HEK293T (cell line): ENCODE results near the gene LDHAL6B.
A peak's percentile ranks its signal among the peaks of the same experiment; 100 is the strongest.

Experiments
- CTCF ChIA-PET: fragments of 350-600 bp; formaldehyde crosslinking; extraction: SDS; loops from one replicate; lab custom pipeline; 2021; ENCODE audit warnings: antibody characterized with exemption, inconsistent platforms; lab: Yijun Ruan, JAX
- POLR2A ChIA-PET: fragments of 350-600 bp; formaldehyde crosslinking; extraction: SDS; loops from one replicate; lab custom pipeline; 2020; ENCODE audit warnings: antibody characterized with exemption, inconsistent platforms; lab: Yijun Ruan, JAX
- DNase-seq: peaks from one replicate; pipeline ENCODE4 v3.0.0; 2012; ENCODE audit warnings: mixed read lengths; ENCODE audit errors: extremely low spot score
- ARNT ChIP-seq: fragments of 450-650 bp; IDR thresholded peaks from 2 replicates; pipeline ENCODE4 v1.6.1; 2017; ENCODE audit warnings: mild to moderate bottlenecking
- BHLHE40 ChIP-seq: fragments of 450-650 bp; IDR thresholded peaks from 2 replicates; pipeline ENCODE4 v1.6.1; 2016; ENCODE audit warnings: mild to moderate bottlenecking, moderate library complexity, borderline replicate concordance
- CTBP1 ChIP-seq: fragments of 450-650 bp; IDR thresholded peaks from 2 replicates; pipeline ENCODE4 v1.6.1; 2016; ENCODE audit warnings: borderline replicate concordance
- ELF4 ChIP-seq: fragments of 450-650 bp; IDR thresholded peaks from 2 replicates; pipeline ENCODE4 v1.6.1; 2017; ENCODE audit warnings: antibody characterized with exemption
- FOXA1 ChIP-seq: fragments of 450-650 bp; IDR thresholded peaks from 2 replicates; pipeline ENCODE4 v1.6.1; 2016; ENCODE audit warnings: mild to moderate bottlenecking
- FOXK2 ChIP-seq: fragments of 450-650 bp; IDR thresholded peaks from 2 replicates; pipeline ENCODE4 v1.6.1; 2016; ENCODE audit warnings: mild to moderate bottlenecking
- FOXM1 ChIP-seq: fragments of 450-650 bp; IDR thresholded peaks from 2 replicates; pipeline ENCODE4 v1.6.1; 2017; ENCODE audit warnings: mild to moderate bottlenecking, borderline replicate concordance
- HDGF ChIP-seq: fragments of 450-650 bp; IDR thresholded peaks from 2 replicates; pipeline ENCODE4 v1.6.1; 2017; ENCODE audit warnings: antibody characterized with exemption, borderline replicate concordance
- L3MBTL2 ChIP-seq: fragments of 450-650 bp; conservative IDR thresholded peaks from 2 replicates; pipeline ENCODE4 v1.6.1; 2016; ENCODE audit warnings: mild to moderate bottlenecking
- LEF1 ChIP-seq: fragments of 450-650 bp; IDR thresholded peaks from 2 replicates; pipeline ENCODE4 v1.6.1; 2017; ENCODE audit warnings: mild to moderate bottlenecking, borderline replicate concordance
- NFRKB ChIP-seq: fragments of 450-650 bp; IDR thresholded peaks from 2 replicates; pipeline ENCODE4 v1.6.1; 2016; ENCODE audit warnings: mild to moderate bottlenecking, moderate library complexity
- PKNOX1 ChIP-seq: fragments of 450-650 bp; IDR thresholded peaks from 2 replicates; pipeline ENCODE4 v1.6.1; 2016
- SP1 ChIP-seq: fragments of 450-650 bp; IDR thresholded peaks from 2 replicates; pipeline ENCODE4 v1.6.1; 2017
- SUZ12 ChIP-seq: fragments of 450-650 bp; IDR thresholded peaks from 2 replicates; pipeline ENCODE4 v1.6.1; 2016; ENCODE audit warnings: mild to moderate bottlenecking
- TARDBP ChIP-seq: fragments of 450-650 bp; IDR thresholded peaks from 2 replicates; pipeline ENCODE4 v1.6.1; 2016
- ZNF384 ChIP-seq: fragments of 450-650 bp; IDR thresholded peaks from 2 replicates; pipeline ENCODE4 v1.6.1; 2016

Gene LDHAL6B

GRCh38 chr15:59244337-59244736, 37.7 kb downstream of the LDHAL6B start:
- no peak for TF ChIP-seq SP1
- no peak for TF ChIP-seq BHLHE40
- TF ChIP-seq PKNOX1, result no peak
- TF ChIP-seq HDGF, result no peak
- TF ChIP-seq TARDBP, result no peak
- TF ChIP-seq LEF1, result no peak
- no peak for TF ChIP-seq FOXK2
- no peak for TF ChIP-seq ZNF384
- no peak for TF ChIP-seq ARNT
- no peak for TF ChIP-seq FOXA1
- no peak for TF ChIP-seq ELF4
- TF ChIP-seq NFRKB, result no peak
- ChIA-PET CTCF (interaction anchor here (0.6 kb wide), 1 partner anchor 292 kb away, joined by 3 read pairs; no protein-coding TSS in a partner anchor), POLR2A (no interaction called here)
- DNase-seq, result no peak

GRCh38 chr15:59245559-59245958, 38.9 kb downstream of the LDHAL6B start:
- no peak for DNase-seq
- ChIA-PET CTCF (no interaction called here), POLR2A (no interaction called here)
- no peak for TF ChIP-seq ELF4
- no peak for TF ChIP-seq L3MBTL2
- no peak for TF ChIP-seq HDGF
- TF ChIP-seq ARNT, result no peak
- TF ChIP-seq FOXA1, result no peak
- no peak for TF ChIP-seq SP1
- no peak for TF ChIP-seq FOXM1
- no peak for TF ChIP-seq NFRKB
- no peak for TF ChIP-seq SUZ12
- no peak for TF ChIP-seq PKNOX1

- POLR2A ChIA-PET, result no interaction called here
- no peak for TF ChIP-seq PKNOX1
- no peak for TF ChIP-seq LEF1
- TF ChIP-seq ZNF384, result no peak
- TF ChIP-seq ELF4, result no peak
- TF ChIP-seq SUZ12, result no peak
- no peak for TF ChIP-seq ARNT
- TF ChIP-seq FOXA1, result no peak
- no peak for TF ChIP-seq CTBP1
- no peak for TF ChIP-seq FOXM1
- CTCF ChIA-PET, result interaction anchor here (0.6 to 0.8 kb wide), 2 partner anchors 10 to 37 kb away, joined by 3 to 4 read pairs; no protein-coding TSS in a partner anchor
- peak; percentile 36 for DNase-seq
Measured at GRCh38 chr15:59247364-59247763, 40.7 kb downstream of the LDHAL6B start.

GRCh38 chr15:59249816-59250215, 43.2 kb downstream of the LDHAL6B start:
- TF ChIP-seq SUZ12 (no peak), ELF4 (no peak), SP1 (no peak), LEF1 (no peak), FOXK2 (no peak), NFRKB (no peak), HDGF (no peak), PKNOX1 (no peak), CTBP1 (no peak)
- DNase-seq, result no peak
- ChIA-PET POLR2A (no interaction called here), CTCF (no interaction called here)

- DNase-seq, result no peak
- ChIA-PET CTCF (no interaction called here), POLR2A (no interaction called here)
- TF ChIP-seq SP1, result no peak
- TF ChIP-seq ELF4, result no peak
- no peak for TF ChIP-seq NFRKB
- TF ChIP-seq PKNOX1, result no peak
- TF ChIP-seq ARNT, result no peak
- TF ChIP-seq L3MBTL2, result no peak
- TF ChIP-seq HDGF, result no peak
- no peak for TF ChIP-seq FOXM1
- no peak for TF ChIP-seq FOXK2
- TF ChIP-seq ZNF384, result no peak
- TF ChIP-seq SUZ12, result no peak
- no peak for TF ChIP-seq CTBP1
- TF ChIP-seq TARDBP, result no peak
- no peak for TF ChIP-seq FOXA1
- no peak for TF ChIP-seq BHLHE40
- no peak for TF ChIP-seq LEF1
Measured at GRCh38 chr15:59250249-59250648, 43.6 kb downstream of the LDHAL6B start.
